ENCODE measurements around the gene MFGE8.

Gene MFGE8

DNA sequence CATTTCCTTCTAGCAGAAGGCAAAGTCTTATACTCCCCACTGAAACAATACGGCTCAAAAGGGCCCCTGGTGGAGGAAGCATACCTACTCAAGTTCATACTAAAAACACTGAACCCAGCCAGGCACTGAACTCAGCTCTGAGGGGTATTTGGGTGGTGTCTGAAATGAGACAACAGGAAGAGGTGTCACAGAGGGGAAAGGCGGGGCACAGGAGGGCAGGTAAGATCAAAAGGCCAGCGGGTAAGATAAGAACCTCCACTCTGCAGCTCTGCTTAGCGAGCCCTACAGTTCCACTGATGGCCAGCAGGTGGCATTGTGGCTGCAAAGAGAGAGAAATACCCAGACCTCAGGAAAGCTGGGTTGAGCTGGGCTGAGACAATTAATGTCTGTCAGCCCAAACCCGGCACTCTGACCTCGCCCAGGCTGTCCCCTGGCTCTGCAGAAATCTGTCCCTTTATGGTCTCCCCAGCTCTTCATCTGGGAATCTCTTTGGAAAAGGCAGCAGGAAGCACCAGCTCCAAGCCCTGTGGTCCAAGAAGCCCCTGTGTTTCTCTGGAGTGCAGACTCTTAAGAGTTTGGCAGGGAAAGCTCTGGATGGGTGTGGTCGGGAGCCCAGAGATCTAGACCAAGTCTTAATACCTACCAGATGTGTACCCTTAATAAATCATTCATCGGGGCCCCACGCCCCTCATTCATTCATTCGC is 8.4 kb downstream of the MFGE8 start:
- no peaks in the 10 kb centered on the region for H3K27me3 ChIP-seq (ENCODE audit: control insufficient read depth, insufficient read depth, low read length)
- H3K36me3 ChIP-seq (ENCODE audit: control insufficient read depth, low read depth, low read length) = peaks cover 95% of the 10 kb centered on the region
- H3K9me3 ChIP-seq (ENCODE audit: control insufficient read depth, low read depth, low read length) = no peaks in the 10 kb centered on the region
- H3K9ac ChIP-seq (ENCODE audit: low read length) = no peak overlapping the region
- H3K27ac ChIP-seq (ENCODE audit: low read length) = no peak overlapping the region
- peaks cover 4% of the 10 kb centered on the region for H3K4me1 ChIP-seq (ENCODE audit: control insufficient read depth, low read depth, low read length)
- no peak overlapping the region for H3K4me3 ChIP-seq (ENCODE audit: low read length)

GRCh38 chr15:88904257-88904623 is 8.9 kb downstream of the MFGE8 start:
- H3K4me1 ChIP-seq (ENCODE audit: control insufficient read depth, low read depth, low read length) = peaks cover 4% of the 10 kb centered on the region
- H3K27me3 ChIP-seq (ENCODE audit: control insufficient read depth, insufficient read depth, low read length) = no peaks in the 10 kb centered on the region
- no peaks in the 10 kb centered on the region for H3K9me3 ChIP-seq (ENCODE audit: control insufficient read depth, low read depth, low read length)
- H3K36me3 ChIP-seq (ENCODE audit: control insufficient read depth, low read depth, low read length) = peaks cover 94% of the 10 kb centered on the region
- no peak overlapping the region for H3K4me3 ChIP-seq (ENCODE audit: low read length)
- H3K27ac ChIP-seq (ENCODE audit: low read length) = no peak overlapping the region
- no peak overlapping the region for H3K9ac ChIP-seq (ENCODE audit: low read length)

- no peak overlapping the region for H3K4me3 ChIP-seq (ENCODE audit: low read length)
- H3K27me3 ChIP-seq (ENCODE audit: control insufficient read depth, insufficient read depth, low read length) = no peaks in the 10 kb centered on the region
- peaks cover 5% of the 10 kb centered on the region for H3K4me1 ChIP-seq (ENCODE audit: control insufficient read depth, low read depth, low read length)
- no peak overlapping the region for H3K9ac ChIP-seq (ENCODE audit: low read length)
- no peaks in the 10 kb centered on the region for H3K9me3 ChIP-seq (ENCODE audit: control insufficient read depth, low read depth, low read length)
- no peak overlapping the region for H3K27ac ChIP-seq (ENCODE audit: low read length)
- H3K36me3 ChIP-seq (ENCODE audit: control insufficient read depth, low read depth, low read length) = peaks cover 80% of the 10 kb centered on the region
Measured at GRCh38 chr15:88902846-88903245, 10.3 kb downstream of the MFGE8 start.

DNA sequence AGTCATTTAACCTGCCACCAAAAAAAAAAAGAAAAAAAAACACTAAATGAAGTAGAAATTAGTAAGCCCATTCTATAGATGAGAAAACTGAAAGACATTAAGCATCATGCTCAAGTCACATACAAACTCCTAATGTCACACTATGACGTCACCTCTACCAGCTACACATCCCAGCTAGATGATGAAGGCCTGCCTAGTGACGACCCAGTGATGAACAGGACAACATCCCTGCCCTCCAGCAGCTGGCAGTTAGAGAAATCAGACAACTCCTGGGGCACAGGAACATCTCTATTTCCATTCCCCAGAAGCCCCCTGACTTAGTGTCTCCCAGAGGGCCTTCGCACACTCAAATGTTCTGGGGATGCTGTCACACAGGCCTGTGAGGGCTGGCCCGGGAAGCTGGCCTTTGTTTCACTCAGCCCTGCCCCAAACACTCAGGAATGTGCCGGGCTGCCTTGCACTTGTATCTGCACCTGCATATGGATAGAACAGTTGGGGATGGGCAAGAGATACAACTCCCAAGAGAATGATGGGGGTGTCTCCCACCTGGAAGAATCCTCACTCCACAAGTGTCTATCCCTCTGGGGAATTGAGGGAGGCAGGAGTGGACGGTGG is 10.9 kb downstream of the MFGE8 start:
- H3K9me3 ChIP-seq (ENCODE audit: control insufficient read depth, low read depth, low read length) = no peaks in the 10 kb centered on the region

GRCh38 chr15:88901508-88902220 is 11.5 kb downstream of the MFGE8 start:
- Histone ChIP-seq H3K9me3 (ENCODE audit: control insufficient read depth, low read depth, low read length) (no peaks in the 10 kb centered on the region), H3K36me3 (ENCODE audit: control insufficient read depth, low read depth, low read length) (peaks cover 69% of the 10 kb centered on the region), H3K4me1 (ENCODE audit: control insufficient read depth, low read depth, low read length) (peaks cover 14% of the 10 kb centered on the region)

More for the DNA sequence above, 10.9 kb downstream of the MFGE8 start:
- no peak overlapping the region for H3K9ac ChIP-seq (ENCODE audit: low read length)
- no peak overlapping the region for H3K27ac ChIP-seq (ENCODE audit: low read length)
- peaks cover 76% of the 10 kb centered on the region for H3K36me3 ChIP-seq (ENCODE audit: control insufficient read depth, low read depth, low read length)
- H3K4me3 ChIP-seq (ENCODE audit: low read length) = no peak overlapping the region
- no peaks in the 10 kb centered on the region for H3K27me3 ChIP-seq (ENCODE audit: control insufficient read depth, insufficient read depth, low read length)
- peaks cover 9% of the 10 kb centered on the region for H3K4me1 ChIP-seq (ENCODE audit: control insufficient read depth, low read depth, low read length)

DNA sequence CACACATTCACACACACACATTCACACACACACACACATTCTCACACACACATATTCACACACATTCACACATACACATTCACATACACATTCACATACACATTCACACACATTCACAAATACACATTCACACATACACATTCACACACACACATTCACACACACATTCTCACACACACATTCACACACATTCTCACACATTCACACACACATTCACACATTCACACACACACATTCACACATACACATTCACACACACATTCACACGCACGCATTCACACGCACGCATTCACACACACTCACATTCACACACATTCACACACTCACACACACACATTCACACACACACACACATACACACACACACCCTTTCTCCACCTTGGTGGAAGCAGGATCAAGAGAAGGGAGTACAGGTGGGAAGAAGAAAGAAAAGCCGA is 12.2 kb downstream of the MFGE8 start:
- peaks cover 63% of the 10 kb centered on the region for H3K36me3 ChIP-seq (ENCODE audit: control insufficient read depth, low read depth, low read length)
- H3K27me3 ChIP-seq (ENCODE audit: control insufficient read depth, insufficient read depth, low read length) = no peaks in the 10 kb centered on the region
- no peaks in the 10 kb centered on the region for H3K9me3 ChIP-seq (ENCODE audit: control insufficient read depth, low read depth, low read length)
- H3K4me3 ChIP-seq (ENCODE audit: low read length) = no peak overlapping the region
- H3K27ac ChIP-seq (ENCODE audit: low read length) = no peak overlapping the region
- H3K4me1 ChIP-seq (ENCODE audit: control insufficient read depth, low read depth, low read length) = peaks cover 19% of the 10 kb centered on the region
- no peak overlapping the region for H3K9ac ChIP-seq (ENCODE audit: low read length)

More at GRCh38 chr15:88901508-88902220, 11.5 kb downstream of the MFGE8 start:
- no peaks in the 10 kb centered on the region for H3K27me3 ChIP-seq (ENCODE audit: control insufficient read depth, insufficient read depth, low read length)
- no peak overlapping the region for H3K9ac ChIP-seq (ENCODE audit: low read length)
- no peak overlapping the region for H3K27ac ChIP-seq (ENCODE audit: low read length)
- H3K4me3 ChIP-seq (ENCODE audit: low read length) = no peak overlapping the region

GRCh38 chr15:88900309-88900981 is 12.7 kb downstream of the MFGE8 start:
- Histone ChIP-seq H3K27me3 (ENCODE audit: control insufficient read depth, insufficient read depth, low read length) (peaks cover 2% of the 10 kb centered on the region), H3K27ac (ENCODE audit: low read length) (no peak overlapping the region), H3K9ac (ENCODE audit: low read length) (no peak overlapping the region), H3K4me1 (ENCODE audit: control insufficient read depth, low read depth, low read length) (peaks cover 19% of the 10 kb centered on the region), H3K4me3 (ENCODE audit: low read length) (no peak overlapping the region), H3K36me3 (ENCODE audit: control insufficient read depth, low read depth, low read length) (peaks cover 57% of the 10 kb centered on the region), H3K9me3 (ENCODE audit: control insufficient read depth, low read depth, low read length) (no peaks in the 10 kb centered on the region)

- Histone ChIP-seq H3K9ac (ENCODE audit: low read length) (no peak overlapping the region), H3K36me3 (ENCODE audit: control insufficient read depth, low read depth, low read length) (peaks cover 47% of the 10 kb centered on the region), H3K27ac (ENCODE audit: low read length) (no peak overlapping the region), H3K27me3 (ENCODE audit: control insufficient read depth, insufficient read depth, low read length) (peaks cover 14% of the 10 kb centered on the region), H3K9me3 (ENCODE audit: control insufficient read depth, low read depth, low read length) (no peaks in the 10 kb centered on the region), H3K4me3 (ENCODE audit: low read length) (no peak overlapping the region), H3K4me1 (ENCODE audit: control insufficient read depth, low read depth, low read length) (peaks cover 16% of the 10 kb centered on the region)
Measured at GRCh38 chr15:88899251-88899650, 13.9 kb downstream of the MFGE8 start.

DNA sequence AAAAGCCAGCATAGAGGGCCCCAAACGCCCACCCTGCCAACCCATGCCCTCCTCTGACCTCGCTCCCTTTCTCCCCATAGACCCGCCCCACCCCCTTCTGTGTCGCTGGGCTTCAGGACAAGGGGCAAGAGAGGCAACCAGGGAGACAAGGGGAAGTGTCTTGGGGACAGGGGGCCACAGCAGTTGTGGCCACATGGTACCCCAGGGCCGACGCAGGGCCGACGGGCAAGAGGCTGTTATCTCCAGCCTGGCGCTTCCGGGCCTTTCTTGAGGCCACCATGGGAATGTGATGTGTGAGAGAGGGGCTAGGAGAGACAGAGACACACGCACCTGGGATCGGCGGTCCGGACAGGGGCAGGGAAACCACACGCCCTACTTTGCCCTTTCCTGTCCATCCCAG is 14.4 kb downstream of the MFGE8 start:
- Histone ChIP-seq H3K9me3 (ENCODE audit: control insufficient read depth, low read depth, low read length) (no peaks in the 10 kb centered on the region), H3K27me3 (ENCODE audit: control insufficient read depth, insufficient read depth, low read length) (peaks cover 17% of the 10 kb centered on the region), H3K27ac (ENCODE audit: low read length) (no peak overlapping the region), H3K4me3 (ENCODE audit: low read length) (no peak overlapping the region), H3K9ac (ENCODE audit: low read length) (no peak overlapping the region), H3K36me3 (ENCODE audit: control insufficient read depth, low read depth, low read length) (peaks cover 42% of the 10 kb centered on the region), H3K4me1 (ENCODE audit: control insufficient read depth, low read depth, low read length) (peaks cover 18% of the 10 kb centered on the region)

GRCh38 chr15:88897456-88898194 is 15.6 kb downstream of the MFGE8 start:
- H3K4me1 ChIP-seq (ENCODE audit: control insufficient read depth, low read depth, low read length) = peaks cover 18% of the 10 kb centered on the region
- H3K4me3 ChIP-seq (ENCODE audit: low read length) = no peak overlapping the region
- no peak overlapping the region for H3K27ac ChIP-seq (ENCODE audit: low read length)
- H3K36me3 ChIP-seq (ENCODE audit: control insufficient read depth, low read depth, low read length) = peaks cover 32% of the 10 kb centered on the region
- H3K9ac ChIP-seq (ENCODE audit: low read length) = no peak overlapping the region
- H3K27me3 ChIP-seq (ENCODE audit: control insufficient read depth, insufficient read depth, low read length) = peaks cover 17% of the 10 kb centered on the region
- no peaks in the 10 kb centered on the region for H3K9me3 ChIP-seq (ENCODE audit: control insufficient read depth, low read depth, low read length)

- Histone ChIP-seq H3K9ac (ENCODE audit: low read length) (no peak overlapping the region), H3K27me3 (ENCODE audit: control insufficient read depth, insufficient read depth, low read length) (peaks cover 17% of the 10 kb centered on the region), H3K4me1 (ENCODE audit: control insufficient read depth, low read depth, low read length) (peaks cover 18% of the 10 kb centered on the region), H3K27ac (ENCODE audit: low read length) (no peak overlapping the region), H3K9me3 (ENCODE audit: control insufficient read depth, low read depth, low read length) (no peaks in the 10 kb centered on the region), H3K36me3 (ENCODE audit: control insufficient read depth, low read depth, low read length) (peaks cover 30% of the 10 kb centered on the region), H3K4me3 (ENCODE audit: low read length) (no peak overlapping the region)
Measured at GRCh38 chr15:88897142-88897455, 16.1 kb downstream of the MFGE8 start.
